NCI-H187 (cell line): ENCODE data around the gene CTF1.
"Not testable (repeated sequence)": the region's sequence is repeated elsewhere in the genome, so short reads cannot be mapped to it uniquely, and the experiment has no call there.

Experiments
- DNase-seq, 2 experiments: peaks; one replicate each; lab custom pipeline; 2025; lab: John Stamatoyannopoulos, UW

CTF1 gene, protein sequence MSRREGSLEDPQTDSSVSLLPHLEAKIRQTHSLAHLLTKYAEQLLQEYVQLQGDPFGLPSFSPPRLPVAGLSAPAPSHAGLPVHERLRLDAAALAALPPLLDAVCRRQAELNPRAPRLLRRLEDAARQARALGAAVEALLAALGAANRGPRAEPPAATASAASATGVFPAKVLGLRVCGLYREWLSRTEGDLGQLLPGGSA

DNA sequence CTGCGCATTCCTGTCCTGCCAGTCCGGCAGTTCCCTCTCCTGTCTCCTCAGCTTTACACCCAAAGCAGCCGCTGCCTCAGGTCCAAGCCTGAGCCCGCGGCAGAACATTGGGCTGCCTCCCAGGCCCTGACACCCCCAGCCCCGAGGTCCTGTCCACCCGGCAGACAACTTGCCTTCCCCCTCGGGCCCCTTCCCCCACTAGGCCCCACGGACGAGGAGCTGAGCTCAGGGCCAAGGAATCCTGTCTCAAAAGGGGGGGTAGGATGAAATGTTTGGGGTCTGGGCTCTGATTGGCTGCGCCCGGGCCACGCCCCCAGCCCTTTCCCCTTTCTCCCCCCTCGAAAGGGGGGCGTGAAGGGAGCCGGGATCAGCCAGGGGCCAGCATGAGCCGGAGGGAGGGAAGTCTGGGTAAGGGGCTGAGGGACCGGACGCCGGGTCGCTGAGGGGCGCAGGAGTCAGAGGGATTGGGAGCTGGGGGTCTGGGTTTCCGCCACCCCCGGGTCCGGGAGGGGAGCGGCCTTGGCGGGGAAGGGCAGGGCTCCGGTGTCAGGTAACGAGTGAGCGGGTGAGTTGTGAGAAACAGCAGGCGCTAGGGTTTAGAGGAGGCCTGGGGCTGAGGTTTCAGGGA, at the start of gene CTF1:
CTF1 (plus strand) TSS at position 354 of the 628 bp plus-strand sequence; CDS start at position 384, 30 bp downstream.
- DNase-seq: no peak

DNA sequence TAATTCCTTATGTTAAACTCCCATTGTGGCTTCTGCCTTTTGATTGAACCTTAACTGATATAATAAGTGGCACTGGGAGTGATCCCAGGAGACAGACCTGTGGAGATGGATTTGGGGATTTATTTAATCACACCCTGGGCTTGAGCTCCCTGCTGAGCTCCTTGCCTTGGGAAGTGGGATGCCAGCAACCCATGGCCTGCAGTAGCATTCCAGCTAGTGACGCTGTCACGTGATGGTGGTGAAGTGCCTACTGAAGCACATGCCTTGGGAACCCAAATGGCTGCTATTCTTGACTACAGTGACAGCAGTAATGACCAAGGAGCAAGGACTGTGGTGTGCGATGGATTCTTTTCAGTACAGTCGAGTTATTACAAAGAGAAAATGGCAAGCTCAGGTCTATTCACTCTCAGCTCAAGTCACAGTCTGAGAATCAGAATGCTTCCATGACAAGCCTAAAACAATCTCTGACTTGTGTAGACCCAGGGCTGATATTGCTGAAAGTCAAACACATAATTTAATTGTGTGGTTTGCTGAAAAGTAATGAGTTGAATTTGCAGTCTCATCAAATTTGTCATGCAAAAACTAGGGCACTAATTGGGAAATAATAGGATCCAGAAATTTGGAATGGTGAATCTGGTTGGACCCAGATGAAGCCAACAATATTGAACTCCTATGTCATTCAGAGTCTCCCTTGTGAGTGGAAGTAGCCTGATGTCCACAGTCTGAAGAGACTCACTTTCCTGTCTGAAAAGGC, 49.6 kb upstream of the CTF1 start:
- DNase-seq: no peak

DNA sequence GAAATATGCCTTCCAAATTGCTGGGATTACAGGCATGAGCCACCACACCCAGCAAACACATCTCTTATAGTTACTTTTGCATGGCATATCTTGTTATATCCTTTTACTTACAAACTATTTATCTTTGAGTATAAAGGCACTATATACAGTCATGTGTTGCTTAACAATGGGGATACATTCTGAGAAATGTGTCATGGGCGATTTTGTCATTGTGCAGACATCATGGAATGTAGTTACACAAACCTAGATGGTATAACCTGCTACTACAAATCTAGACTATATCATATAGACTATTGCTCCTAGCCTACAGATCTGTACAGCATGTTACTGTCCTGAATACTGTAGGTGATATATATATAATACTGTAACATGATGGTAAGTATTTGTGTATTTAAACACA, 46.2 kb upstream of the CTF1 start:
- no peak for DNase-seq

DNA sequence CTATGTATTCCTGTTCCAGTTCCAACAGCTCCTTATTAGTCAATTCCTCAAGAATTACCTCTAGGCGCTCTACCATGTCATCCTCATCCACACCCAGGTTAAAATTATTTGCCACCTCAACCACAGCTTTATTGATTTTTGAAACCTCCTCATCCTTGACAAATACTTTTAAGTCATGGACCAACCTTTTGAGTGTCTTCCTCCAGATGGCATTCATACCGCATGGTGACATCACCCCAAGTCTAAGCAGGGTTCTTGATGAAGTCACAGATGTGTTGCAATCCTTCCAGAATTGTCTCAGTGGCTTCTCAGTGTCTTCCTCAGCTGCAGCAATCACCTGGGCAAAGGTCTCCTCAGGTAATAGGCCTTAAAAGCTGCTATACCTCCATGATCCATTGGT, 42.7 kb upstream of the CTF1 start:
- no peak for DNase-seq

DNA sequence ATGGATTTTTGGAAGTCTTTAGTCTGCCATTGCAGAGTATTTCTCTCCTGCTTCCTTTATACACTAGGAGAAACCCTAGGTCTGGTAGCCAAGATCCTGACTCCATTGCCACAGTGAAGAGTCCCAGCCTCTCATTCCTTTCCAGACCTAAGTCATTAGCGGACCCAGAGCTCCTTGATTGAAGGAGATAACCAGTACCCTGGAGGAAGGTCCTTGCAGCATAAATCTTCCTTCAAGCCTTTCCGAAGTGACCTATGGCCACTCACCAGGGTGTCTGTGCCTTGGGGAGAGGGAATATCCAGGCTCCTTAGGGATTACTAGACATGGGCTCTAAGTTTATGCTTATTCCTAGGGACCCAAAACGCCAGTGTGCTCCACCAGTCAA, 38.3 kb upstream of the CTF1 start:
- DNase-seq: no peak

DNA sequence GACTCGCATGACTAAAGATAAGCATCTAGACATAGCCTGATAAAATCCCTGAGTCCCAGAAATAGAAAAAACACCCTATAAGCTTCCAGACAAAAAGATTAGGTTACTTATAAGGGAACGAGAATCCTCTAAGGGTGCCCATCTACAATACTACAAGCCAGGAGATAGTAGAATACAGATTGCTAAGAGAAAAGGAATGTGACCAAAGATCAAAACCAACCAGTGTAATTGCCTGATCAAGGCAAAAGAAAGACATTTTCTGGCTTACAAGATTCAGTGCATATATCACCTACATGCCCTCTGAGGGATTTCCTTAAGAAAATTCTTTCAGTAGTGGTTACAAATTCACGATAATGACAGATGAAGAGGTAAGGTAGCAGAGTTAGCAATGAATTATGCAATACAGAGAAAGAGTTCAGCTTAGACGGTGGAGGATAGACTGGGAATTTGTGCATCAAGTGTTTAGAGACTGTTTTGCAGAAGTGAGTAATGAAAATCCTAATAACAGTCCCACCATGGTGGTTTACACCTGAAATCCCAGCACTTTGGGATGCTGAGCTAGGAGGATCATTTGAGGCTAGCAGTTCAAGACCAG, 37.5 kb upstream of the CTF1 start:
- no peak for DNase-seq

DNA sequence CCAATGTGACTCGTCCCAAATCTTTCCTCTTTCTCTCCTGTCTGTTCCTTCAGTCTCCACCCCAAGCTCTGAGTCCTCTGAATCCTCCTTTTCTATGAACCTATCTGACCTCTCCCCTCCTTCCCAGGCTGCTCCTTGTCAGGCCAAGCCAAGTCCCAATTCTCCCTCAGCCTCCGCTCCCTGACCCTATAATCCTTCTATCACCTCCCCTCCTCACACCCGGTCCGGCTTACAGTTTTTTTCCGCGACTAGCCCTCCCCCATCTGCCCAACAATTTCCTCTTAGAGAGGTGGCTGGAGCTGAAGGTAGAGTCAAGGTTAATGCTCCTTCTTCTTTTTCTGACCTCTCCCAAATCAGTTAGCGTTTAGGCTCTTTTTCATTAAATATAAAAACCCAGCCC, 35.7 kb upstream of the CTF1 start:
- not testable (repeated sequence) for DNase-seq

DNA sequence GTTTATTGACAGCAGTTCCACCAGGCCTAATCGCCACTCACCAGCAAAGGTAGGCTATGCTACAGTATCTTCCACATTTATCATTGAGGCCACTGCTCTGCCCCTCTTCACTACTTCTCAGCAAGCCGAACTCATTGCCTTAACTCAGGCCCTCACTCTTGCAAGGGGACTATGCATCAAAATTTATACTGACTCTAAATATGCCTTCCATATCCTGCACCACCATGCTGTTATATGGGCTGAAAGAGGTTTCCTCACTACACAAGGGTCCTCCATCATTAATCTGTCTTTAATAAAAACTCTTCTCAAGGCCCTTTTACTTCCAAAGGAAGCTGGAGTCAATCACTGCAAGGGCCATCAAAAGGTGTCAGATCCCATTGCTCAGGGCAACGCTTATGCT, 33.2 kb upstream of the CTF1 start:
- not testable (repeated sequence) for DNase-seq

DNA sequence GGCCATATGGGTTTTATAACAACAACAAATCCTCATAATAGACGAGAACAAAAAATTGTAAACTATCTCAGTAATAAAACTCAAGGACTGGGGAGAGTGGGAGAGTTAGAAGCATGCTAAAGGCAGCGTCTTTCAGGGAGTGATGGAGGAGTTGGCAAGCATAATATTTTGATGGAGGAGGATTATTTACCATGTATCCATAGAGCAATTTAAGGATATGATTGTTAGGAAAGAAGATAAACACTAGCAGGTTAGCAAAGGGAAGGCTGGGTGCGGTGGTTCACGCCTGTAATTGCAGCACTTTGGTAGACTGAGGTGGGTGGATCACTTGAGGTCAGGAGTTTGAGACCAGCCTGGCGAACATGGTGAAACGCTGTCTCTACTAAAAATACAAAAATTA, 30.4 kb upstream of the CTF1 start:
- DNase-seq: no peak

DNA sequence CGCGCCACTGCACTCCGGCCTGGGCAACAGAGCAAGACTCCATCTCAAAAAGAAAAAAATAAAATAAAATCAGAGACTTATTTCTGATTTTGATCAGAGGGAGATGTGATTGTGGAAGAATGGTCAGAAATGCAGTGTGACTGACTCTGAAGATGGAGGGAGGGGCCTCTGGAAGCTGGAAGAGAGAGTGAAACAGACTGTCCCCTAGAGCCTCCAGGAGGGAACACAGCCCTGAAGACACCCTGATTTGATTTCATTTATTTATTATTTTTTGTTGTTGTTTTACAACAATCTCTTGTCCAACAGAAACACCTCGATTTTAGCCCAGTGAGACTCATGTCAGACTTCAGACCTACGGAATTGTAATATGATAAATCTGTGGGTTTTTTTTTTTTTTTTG, 28.7 kb upstream of the CTF1 start:
- no peak for DNase-seq

DNA sequence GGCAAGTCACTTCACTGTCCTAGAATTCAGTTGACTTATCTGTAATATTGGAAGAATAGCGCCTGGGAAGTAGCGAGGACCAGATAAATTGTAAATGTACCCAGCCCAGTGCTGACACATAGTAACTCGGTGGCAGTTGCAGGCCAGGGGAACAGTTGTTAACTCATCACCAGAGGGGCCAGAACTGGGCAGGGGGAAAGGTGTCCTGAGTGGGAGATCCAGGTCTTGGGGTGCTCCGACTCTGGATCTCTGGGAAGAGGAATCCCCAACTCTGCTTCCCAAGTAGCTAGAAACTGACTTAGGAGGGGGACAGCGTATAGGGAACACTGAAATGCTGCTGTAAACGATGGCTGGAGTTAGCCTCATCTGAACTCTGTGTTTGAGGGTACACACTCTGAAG, 25.5 kb upstream of the CTF1 start:
- no peak for DNase-seq

DNA sequence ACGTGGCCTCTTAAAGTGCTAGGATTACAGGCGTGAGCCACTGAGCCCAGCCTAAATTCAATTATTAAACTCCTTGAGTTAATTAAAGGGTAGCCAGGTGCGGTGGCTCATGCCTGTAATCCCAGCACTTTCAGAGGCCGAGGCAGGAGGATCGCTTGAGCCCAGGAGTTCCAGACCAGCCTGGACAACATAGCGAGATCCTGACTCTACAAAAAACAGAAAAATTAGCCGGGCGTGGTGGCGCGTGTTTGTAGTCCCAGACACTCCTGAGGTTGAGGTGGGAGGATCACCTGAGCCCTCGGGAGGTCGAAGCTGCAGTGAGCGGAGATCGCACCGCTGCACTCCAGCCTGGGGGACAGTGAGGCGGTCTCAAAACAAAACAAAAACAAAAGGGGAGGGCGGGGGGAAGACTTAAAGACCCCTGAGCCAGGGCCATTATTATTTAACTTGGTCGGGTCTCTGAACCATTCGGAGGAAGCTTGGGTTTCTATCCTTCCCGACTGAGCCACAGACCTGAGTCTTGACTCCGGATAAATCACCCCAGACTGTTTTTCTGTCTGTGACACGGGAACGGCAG, 22.1 kb upstream of the CTF1 start:
- no peak for DNase-seq

DNA sequence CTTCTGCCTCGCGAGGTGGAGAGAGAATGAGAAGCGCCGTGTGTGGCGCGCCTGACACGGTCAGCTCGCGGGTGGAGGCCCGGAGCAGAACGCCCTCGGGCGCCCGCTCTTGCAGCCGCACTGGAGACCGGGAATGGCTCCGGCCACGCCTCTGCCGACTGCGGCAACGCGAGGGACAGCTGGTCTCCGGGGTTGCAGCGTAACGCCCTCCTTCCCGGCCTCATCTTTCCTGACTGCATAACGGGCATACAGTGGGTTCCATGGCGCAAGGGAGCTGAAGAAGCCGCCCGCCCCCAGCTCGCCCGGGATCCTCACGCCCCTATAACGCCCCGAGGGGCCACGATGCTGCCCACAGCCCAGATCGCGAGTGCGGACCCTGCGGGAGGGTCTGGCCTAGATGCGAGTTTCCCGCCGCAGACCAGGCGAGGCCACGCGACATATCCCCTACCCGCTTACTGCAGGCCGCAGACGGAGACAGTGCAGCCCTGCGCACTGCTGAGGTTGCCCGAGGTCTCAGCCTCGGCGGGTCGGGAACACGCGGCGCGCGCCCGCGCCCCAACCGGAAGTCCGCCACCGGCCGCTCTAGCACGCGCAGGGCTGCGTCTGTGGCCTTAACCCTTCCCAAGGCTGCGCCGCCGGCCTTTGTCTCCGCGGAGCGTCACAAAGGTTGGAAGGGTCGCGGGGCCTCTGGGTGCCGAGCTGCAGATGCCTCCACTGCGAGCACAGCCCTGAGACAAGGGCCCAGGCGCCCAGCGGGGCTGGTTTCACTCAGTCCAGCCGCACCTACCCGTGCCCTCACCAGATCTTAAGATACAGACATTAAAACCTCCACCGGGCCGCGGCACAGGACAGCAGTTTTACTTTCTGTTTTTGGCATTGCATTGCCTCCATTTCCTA, 21.3 kb upstream of the CTF1 start:
- peak; percentile 33 to 68 for DNase-seq

DNA sequence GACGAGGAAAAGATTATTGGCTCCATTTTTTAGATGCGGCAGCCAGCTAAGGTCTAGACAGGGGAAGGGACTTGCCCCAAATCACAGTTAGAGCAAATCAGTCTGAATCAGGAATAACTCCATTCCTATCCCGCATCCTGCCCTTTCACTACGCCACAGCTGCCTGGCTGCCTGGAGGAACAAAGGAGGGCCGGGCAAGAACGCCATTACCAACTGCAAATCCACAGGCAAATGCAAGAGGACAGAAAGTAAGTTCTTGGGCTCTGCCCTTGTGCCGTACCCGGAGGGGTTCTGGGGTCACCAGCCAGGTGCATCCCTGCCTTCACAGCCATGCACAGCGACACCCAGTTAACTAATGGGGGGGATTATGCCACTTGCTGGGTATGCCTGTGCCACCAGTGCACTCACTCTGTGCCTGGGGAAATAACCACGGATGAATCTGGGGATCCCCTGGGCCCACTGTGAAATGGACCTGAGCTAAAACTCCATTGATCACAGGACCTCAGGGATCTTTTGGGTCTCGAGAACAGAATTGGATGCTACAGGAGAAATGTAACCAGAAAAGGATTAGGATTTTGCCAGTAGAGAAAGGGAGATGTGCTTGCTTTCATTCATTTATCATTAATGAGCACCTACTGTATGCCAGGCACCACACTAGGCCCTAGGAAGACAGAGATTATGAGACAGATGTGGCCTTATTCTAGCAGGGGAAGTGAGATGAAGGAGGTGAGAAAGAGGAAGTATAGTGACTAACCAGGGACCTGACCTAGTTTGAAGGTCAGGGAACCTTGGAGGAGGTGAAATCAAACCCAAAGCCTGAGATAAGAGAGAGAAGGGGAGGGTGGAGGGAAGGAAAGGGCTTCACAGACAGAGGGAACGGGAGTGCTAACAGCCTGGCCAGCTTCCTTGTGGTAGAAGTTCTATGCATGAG, 20.3 kb upstream of the CTF1 start:
- DNase-seq: no peak

DNA sequence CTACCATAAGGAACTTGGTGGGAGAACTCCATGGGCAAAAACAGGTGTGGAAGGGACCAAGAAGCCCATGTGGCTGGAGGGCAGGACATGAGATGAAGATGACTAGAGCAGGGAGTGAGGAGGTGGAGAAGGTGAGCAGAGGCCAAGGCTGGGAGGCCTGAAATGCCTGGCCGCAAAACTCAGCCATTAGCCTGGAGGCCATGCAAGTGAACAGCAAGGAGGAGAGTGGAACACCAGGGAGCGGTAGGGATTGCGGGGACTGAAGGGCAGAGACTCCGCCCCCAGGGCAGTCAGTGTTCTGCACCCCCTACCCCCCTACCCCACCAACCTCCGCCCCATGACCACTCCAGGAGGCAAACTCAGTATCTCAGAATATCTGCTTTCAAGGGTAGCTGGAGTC, 19.5 kb upstream of the CTF1 start:
- DNase-seq: no peak

DNA sequence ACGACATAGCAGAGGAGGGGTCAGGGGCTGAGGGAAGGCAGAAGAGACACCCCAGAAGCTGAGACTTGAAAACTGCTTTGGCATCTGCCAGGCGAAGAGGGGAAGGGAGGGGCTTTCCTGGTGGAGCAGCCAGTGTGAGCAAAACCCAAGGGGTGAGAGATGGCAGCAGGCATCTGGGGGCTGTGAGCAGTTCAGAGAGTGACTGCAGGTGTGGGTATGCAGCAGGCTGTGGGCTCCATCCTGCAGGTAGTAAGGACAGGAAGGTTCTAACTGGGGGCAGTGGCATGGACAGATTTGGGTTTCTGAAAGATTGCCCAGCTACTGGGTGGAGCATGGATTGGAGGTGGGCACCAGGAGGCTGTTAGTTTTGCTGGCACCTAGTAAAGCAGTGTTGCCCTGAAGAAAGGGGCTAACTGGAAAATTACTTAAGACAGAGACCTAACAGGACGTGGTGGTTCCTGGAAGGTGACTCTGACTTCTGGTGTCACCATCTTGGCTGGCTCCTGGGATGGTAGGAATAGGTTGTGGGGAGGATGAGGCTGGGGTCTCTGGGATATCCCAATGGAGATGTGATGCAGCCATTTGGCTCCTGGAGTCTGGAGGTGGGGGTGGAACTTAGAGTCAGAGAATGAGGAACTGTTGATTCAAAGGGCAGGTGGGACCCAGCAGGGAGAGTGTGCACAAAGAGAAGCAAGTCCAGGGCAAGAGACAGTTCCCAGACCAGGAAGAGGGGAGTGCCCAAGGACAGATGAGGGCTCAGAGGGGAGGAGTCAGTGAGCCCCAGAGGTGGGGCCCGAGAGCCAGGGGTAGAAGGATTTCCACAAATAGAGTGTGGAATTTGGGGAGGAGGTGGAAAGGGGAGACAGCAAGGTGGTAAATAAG, 13.7 kb upstream of the CTF1 start:
- no peak for DNase-seq

DNA sequence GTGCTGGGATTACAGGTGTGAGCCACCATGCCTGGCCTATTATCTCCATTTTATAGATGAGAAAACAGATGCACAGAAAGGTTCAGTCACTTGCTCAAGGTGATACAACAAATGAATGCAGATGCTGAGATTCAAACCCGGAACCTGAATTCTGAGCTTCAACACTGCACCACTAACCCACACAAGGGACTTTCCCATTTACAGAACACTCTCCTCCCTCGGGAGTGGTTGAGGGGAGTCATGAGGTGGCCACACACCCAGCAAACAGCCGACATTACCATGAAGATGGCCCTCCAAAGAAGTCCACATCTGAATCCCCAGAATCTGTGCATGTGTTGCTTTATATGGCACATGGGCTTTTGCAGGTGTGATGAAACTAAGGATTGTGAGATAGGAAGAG, 11.7 kb upstream of the CTF1 start:
- DNase-seq: no peak

DNA sequence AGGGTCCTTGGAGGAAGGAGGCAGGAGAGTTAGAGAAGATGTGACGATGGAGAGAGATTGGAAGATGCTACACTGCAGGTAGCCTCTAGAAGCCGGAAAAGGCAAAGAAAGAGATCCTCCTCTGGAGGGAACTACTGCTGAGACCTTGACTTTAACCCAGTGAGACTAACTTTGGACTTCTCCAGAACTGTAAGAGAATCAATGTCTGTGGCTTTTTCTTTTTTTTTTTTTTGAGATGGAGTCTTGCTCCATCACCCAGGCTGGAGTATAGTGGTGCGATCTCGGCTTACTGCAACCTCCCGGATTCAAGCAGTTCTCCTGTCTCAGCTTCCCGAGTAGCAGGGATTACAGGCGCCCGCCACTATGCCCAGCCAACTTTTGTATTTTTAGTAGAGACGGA, 11.2 kb upstream of the CTF1 start:
- no peak for DNase-seq

DNA sequence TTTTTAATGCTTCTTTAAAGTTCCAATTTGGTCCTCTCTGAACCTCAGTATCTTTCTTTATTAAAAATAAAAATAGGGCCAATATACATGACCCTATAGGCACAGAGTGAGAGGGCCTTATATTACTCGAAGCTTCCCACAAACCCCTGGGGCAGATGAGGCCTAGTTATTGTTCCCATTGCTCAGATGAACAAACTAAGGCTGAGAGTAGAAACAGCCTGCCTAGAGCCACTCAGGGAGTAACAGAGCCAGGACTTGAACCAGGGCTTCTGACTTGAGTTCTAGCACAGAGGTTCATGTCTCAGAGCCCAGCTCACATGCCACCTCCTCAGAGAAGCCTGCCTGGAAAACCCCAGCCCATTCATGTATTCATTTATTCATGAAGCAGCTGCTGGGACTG, 10.3 kb upstream of the CTF1 start:
- no peak for DNase-seq

DNA sequence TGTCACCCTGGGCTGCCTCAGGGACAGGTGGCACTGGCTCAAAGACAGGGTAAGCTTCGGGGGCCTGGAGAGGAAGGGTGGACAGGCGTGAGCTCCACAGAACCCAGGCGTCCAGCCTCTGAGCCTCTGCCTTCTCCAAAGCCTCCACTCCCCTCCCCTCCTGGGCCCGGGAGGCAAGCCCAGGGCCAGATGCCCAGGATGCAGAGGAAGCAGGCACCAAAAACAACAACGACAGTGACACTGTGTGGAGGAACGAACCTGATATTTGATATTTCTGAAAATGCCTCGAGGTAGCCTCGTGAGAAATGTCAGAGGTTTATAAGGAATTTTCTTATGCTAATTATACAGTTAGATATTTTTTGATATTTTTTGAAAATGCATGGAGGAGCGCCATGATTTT, 8.5 kb upstream of the CTF1 start:
- DNase-seq: no peak
